ENCODE data around the gene SMIM10L1.

SMIM10L1 gene

DNA sequence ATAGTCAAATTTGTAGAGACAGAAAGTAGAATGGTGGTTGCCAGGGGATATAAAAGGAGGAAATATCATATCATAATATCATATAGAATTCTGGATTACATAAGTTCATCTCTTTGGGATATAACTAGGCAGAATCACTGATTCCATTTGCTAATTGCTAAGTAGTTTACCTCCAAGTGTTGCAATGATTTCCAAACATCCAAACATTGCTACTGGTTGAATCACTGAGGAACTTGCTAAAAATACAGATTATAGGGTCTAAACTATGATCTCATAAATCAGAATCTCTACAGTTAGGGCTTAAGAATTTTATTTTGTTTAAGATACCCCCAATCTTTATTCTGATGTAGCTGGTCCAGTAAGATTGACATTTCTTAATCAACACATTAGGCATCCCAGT, 31.8 kb downstream of the SMIM10L1 start:
- no peak for DNase-seq

DNA sequence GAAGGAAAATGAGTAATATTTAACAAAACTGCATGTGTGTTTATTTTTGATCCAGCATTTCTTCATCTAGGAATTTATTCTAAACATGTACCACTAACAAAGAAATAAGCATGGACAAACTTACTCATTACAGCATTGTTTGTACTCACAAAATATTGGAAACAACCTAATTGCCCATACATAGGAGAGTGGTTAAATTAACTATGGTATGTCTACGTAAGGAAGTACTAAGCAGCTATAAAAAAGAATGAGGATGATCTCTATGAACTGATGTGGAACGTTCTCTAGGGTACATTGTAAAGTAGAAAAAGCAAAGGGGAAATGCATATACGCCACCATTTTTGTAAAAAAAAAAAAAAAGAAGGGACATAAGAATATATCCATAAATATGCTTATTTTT, 33.2 kb downstream of the SMIM10L1 start:
- DNase-seq = no peak

DNA sequence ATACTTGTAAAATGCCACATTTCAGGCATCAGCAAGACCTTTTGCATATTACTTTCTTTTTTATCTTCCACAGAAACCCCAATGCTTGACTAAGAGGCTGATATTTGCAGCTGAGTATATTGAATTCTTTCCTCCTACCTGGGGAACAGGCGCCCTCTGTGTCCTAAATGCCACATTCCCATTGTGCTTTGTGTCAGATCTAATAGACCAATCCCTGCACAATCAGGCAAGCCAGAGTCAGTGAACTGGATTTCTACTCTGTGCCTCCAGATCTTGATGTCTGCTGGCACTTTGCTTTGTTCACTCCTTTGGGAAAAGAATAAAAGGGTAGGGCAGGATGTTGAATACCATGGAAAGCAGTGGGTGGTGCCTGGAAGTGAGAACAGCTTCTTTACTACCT, 38.1 kb downstream of the SMIM10L1 start:
- peak; percentile 14 for DNase-seq

All from DMS53 (cell line).